ENCODE results near the gene NIT1.

DNA sequence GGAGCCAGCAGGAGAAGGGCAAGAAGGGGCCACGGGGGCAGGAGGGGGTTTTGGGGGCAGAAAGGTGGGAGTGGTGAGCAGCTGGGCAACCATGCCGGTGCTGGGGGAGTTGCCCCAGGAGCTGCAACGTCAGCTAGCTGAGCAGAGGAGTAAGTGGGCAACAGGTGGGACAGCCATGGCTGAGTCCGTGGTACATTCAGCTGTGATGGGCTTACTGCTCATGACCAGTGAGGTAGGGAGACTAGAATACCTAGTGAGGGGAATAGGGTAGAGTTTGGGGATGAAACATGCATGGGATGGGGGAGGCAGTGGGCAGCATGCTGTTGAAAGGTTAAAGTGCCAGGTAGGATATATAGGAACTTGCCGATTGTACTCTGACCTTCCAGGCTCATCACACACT, 43.7 kb downstream of the NIT1 start:
- TF ChIP-seq EGR1 (IDR thresholded peaks at IDR 0.05) (no peak), TCF12 (IDR thresholded peaks at IDR 0.05; ENCODE audit: low read depth) (no peak), EP300 (IDR thresholded peaks at IDR 0.05; ENCODE audit: borderline replicate concordance) (no peak), CEBPB (IDR thresholded peaks at IDR 0.05) (no peak), FOXM1 (IDR thresholded peaks at IDR 0.05; ENCODE audit: borderline replicate concordance, low read depth) (no peak), NFIC (IDR thresholded peaks at IDR 0.05) (no peak), TAF1 (IDR thresholded peaks at IDR 0.05; ENCODE audit: low read depth) (no peak)
- TF ChIP-seq, protein P1, sequence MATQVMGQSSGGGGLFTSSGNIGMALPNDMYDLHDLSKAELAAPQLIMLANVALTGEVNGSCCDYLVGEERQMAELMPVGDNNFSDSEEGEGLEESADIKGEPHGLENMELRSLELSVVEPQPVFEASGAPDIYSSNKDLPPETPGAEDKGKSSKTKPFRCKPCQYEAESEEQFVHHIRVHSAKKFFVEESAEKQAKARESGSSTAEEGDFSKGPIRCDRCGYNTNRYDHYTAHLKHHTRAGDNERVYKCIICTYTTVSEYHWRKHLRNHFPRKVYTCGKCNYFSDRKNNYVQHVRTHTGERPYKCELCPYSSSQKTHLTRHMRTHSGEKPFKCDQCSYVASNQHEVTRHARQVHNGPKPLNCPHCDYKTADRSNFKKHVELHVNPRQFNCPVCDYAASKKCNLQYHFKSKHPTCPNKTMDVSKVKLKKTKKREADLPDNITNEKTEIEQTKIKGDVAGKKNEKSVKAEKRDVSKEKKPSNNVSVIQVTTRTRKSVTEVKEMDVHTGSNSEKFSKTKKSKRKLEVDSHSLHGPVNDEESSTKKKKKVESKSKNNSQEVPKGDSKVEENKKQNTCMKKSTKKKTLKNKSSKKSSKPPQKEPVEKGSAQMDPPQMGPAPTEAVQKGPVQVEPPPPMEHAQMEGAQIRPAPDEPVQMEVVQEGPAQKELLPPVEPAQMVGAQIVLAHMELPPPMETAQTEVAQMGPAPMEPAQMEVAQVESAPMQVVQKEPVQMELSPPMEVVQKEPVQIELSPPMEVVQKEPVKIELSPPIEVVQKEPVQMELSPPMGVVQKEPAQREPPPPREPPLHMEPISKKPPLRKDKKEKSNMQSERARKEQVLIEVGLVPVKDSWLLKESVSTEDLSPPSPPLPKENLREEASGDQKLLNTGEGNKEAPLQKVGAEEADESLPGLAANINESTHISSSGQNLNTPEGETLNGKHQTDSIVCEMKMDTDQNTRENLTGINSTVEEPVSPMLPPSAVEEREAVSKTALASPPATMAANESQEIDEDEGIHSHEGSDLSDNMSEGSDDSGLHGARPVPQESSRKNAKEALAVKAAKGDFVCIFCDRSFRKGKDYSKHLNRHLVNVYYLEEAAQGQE (IDR thresholded peaks at IDR 0.05; ENCODE audit: low read depth), result no peak
